ENCODE results near the gene SLIT1.
A peak's percentile ranks its signal among the peaks of the same experiment; 100 is the strongest.

Gene SLIT1

DNA sequence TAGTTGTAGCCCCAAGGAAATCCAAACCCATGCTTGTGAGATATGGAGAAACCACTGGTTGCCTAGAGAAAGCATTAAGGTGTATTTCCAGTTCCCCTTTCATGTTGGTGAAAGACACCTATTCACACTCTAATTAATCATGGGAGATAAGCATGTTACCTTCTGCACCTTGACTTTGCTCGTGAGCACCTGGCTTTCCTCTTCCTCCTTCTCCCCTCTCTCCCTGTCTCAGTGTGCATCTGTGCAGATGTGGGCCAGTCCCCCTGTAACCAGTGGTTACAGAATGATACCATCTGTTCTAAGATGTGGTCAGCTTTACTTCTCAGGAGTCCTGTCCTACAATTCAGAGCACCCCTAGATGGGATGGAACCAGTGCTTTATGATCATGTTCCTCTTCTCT lies 193.0 kb downstream of the SLIT1 start:
- no peak for DNase-seq

- DNase-seq = no peak
Observed at GRCh38 chr10:96991313-96991841, 194.4 kb downstream of the SLIT1 start.

GRCh38 chr10:96988426-96988825 lies 197.3 kb downstream of the SLIT1 start:
- no peak for DNase-seq

DNA sequence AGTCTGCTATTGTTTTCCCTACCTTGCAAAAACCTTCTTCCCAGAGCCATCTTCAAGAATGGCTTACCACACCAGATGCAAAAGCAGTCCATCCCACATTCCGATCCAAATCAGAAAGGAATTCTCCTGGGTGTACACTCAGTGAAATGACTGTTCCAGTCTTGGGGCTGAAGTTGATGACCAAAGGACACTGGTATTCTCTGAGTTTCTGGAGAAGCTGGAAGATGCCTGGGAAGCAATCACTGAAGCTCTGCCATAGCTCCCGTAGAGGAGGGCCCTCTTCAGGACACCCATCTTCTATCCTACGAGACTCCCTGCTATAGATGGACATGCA lies 197.9 kb downstream of the SLIT1 start:
- DNase-seq = no peak

DNA sequence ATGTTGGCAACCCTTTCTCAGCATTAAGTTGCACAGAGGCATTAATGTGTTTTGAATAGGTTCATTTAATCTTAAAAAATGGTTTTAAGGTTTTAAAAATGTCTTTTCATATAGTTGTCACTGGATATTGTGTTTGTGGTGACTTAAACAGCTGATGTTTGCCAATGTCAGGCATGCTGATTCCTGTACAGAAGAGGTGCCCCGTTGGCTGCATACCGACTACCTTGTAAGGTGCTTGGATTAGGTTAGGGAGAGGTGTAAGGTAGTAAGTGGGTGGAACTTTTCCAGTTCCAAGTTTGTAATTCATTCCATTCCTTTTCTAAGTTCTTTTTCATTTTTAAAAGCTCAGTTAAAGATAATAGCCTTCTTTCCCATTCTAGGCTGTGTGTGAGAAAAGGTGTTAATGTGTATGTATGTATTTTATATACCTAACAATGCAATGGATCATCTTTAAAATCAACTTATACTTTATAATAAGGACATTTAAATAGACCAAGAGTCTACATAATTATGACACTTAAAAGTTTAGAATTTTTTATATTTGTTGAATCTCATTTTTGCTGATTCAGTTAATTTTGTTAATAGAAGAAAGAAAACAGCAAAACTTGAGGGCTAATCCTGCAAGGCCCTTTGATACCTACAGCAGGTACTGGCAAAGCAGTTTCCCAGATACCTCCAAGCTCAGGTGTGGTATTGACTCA lies 198.5 kb downstream of the SLIT1 start:
- no peak for DNase-seq

DNA sequence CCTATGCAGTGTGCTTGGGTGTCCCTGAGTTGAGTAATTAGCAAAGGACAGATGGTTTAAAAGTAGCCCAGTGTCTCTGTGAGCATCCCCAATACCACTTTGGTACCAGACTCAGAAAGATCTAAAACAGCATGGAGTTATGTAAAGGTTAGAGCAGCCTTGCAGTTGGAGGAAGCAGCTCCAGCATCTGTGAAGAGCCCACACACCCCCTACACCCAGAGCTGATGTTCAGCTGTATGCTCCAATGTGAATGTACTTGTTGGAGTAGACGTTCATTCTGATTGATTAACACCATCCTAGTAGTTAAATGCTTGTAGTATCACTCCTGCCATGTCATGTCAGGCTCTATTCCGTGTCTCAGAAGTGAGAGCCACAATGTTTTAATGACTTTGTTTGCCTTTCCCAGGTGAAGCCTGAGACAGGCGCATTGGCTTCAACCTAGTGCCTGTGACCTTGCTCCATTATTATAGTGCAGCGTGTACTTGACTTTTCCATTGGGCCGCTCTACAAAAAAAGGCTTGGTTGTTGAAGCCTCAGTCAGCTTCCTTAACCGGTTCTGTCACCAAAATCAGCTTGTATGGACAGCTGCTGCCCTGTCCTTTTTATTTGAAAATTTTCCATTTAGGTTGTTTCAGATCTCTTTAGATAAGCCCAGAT lies 199.4 kb downstream of the SLIT1 start:
- peak; percentile 0 for DNase-seq

DNA sequence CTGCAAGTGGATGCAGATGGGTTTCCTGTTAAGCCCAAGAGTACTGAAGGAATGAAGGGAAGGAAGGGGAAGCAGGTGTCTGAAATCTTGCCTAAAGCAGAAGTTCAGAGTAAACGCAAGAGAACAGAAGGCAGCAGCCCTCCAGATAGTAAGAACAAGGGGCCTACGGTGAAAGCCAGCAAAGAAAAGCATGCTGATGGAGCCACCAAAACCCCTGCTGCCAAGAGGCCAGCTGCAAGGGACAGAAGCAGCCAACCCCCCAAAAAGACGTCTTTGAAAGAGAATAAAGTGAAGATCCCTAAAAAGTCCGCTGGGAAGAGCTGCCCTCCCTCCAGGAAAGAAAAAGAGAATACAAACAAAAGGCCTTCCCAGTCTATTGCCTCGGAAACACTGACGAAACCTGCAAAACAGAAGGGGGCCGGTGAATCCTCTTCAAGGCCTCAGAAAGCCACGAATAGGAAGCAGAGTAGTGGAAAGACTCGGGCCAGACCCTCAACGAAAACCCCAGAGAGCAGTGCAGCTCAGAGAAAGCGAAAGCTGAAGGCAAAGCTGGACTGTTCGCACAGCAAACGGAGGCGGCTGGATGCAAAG lies 201.1 kb downstream of the SLIT1 start:
- DNase-seq = no peak

- DNase-seq = no peak
Observed at GRCh38 chr10:96982149-96982930, 203.4 kb downstream of the SLIT1 start.

GRCh38 chr10:96978621-96979154 lies 207.1 kb downstream of the SLIT1 start:
- DNase-seq = no peak

DNA sequence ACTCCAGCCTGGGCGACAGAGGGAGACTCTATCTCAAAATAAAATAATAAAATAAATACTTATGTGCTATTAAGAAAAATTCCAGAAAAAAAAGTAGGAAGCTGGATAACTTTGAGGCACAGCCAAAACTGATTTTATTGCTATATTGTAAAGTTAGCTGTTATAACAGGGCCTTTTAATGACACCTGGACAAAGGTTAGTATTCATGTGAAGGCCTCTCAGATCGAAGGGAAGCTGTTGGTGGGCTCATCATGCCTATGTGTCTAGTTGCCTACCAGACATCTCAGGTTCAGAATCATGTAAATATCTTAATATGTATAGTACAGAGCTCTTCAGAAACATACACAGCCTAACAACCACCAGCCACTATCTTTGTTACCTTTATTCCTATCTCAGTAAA lies 210.6 kb downstream of the SLIT1 start:
- no peak for DNase-seq

DNA sequence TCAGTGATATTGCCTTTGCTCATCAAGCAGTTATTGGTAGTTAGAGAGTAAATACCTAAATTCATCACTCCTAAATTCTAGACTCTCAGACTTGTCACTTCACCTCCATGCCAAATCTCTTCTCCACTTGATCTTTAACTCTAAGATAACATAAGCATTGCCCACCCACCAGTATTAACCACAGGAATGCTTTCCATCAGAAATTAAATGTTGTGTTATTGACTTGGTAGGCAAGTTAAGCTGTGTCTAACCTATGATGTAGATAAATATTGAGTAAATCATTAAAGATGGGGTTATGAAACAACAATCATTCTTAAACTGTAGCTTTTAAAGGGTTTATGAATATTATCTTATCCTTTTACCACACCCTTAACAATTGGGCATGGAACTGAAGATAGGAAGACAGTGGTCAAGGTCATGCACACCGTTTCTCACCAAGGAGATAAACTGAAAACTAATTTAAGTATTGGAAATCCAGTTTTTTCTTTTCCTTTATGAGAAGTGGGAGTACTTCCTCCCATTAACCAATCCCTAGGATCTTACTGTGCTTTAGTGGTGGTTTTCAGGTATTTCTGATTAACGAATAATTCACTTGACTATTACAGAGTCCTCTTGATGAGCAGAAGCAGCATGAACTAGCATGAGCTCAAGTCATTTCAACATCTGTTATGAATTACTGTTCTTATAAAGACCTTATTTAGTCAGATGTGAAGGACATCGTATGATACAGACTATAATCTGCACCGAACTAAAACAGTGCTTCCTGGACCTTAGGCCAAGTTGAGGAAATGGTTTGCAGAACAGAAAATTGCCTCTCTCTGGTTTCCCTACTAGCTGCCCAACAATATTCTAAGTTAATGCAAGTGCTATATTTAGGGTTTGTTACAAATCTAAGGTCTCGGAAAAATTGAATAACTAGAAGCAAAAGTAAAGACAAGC lies 211.7 kb downstream of the SLIT1 start:
- DNase-seq = no peak

- no peak for DNase-seq
Observed at GRCh38 chr10:96972264-96972663, 213.5 kb downstream of the SLIT1 start.

- no peak for DNase-seq
Observed at GRCh38 chr10:96971324-96971723, 214.4 kb downstream of the SLIT1 start.

DNA sequence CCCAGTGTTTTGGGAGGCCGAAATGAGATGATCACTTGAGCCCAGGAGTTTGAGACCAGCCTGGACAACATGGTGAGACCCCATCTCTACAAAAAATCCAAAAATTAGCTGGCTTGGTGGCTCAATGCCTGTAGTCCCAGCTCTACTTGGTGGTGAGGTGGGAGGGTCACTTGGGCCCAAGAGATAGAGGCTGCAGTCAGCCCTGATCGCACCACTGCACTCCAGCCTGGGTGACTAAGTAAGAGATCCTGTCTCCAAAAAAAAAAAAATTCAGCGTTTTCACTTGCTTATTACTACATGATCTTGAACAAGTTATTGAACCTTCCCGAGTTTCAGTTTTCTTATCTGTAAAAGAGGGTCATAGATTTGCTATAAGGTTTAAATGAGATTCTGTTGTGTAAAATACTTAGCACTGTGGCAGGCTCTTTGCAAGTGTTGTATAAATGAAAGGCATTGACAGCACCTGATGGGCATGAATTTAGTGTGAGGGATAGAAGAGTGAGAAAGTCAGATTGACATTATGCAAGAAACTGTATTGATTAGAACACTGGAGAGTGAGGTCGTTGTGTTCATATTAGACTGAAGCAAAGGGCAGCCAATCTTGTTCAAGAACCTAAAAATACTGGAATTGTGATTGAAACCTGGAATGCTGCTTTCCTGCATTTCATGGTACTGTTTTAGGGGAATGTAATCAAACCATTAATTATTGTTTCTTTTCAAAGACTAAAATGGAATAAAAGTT lies 216.9 kb downstream of the SLIT1 start:
- no peak for DNase-seq

DNA sequence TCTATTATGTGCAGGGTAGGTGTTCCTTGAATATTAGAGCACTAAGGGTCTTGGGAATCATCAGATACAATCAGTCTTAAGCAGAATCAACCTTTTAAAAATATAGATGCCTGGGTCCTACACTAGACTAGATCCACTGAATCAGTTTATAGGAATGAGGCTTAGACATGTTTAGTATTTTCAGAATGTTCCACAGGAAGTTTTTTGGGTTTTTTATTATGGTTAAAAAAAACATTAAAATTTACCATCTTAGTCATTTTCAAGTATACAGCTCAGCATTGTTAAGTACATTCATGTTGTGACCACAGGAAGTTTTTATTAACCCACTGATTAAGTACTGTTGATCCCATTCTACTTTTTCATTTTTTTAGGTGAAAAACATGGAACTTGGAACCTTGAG lies 217.9 kb downstream of the SLIT1 start:
- DNase-seq = no peak

DNA sequence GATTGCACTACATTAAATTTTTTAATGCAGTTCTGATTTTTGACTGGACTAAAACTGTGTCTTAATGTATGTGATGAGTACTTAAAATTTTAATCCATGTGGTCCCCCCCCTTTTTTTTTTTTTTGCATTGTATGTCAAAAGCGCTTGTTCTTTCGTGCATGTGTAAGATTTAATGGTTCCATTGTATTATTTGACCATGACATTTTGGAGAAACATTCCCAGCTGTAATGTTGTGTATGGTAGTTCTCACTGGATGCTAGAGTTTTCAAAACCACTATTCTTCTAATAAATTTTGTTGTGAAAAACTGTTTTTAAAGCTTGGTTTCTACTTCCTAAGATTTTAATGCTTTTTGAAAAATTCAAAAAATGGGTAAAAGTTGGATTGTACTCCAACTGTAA lies 221.6 kb downstream of the SLIT1 start:
- DNase-seq = no peak

GRCh38 chr10:96960872-96961271 lies 224.9 kb downstream of the SLIT1 start:
- no peak for DNase-seq

- no peak for DNase-seq
Observed at GRCh38 chr10:96959733-96960132, 226.0 kb downstream of the SLIT1 start.

DNA sequence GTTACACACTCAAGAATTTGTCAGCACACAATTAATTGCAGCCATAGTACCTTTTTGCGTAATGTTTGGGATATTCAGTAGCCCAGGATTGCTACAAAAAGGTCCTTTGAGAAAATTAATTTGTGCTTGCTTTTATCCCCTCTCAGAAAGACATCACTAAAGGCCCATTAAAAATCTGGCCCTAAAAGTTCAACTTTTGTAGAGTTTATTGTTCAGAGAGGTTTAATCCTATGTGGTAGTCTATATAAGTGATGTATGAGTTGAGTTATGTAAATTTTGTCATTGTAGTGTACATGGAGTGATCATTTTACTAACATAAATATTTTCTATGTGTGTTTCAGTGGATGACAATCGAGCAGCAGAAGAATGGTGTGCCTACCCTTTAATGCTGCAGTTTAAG lies 227.7 kb downstream of the SLIT1 start:
- no peak for DNase-seq

GRCh38 chr10:96955794-96956193 lies 230.0 kb downstream of the SLIT1 start:
- DNase-seq = no peak

DNA sequence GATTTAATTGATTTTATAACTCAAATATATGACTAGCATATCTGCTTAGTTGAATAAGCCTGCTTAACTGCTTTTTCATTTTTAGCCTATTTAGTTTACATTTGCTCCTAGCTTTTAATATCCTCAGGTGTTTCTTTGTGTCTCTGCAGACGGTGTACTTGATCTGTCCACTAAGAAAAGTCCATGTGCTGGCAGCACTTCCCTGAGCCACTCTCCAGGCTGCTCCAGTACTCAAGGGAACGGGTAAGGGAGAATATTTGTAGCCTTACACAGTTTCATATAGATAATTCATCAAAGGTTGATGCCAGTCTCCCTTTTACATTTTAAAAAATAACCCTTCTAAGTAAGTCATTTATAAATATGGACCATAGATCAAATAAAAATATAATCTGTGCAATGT lies 233.8 kb downstream of the SLIT1 start:
- DNase-seq = no peak

All from NCI-H748 treated with DMSO at 0.1 percent for 48 hours (cell line).